HG02610 (cell line): ENCODE measurements around the gene SELENOV.

ENCODE experiments used
- ATAC-seq: cut with Tn5 transposase; IDR thresholded peaks from one replicate; pipeline ENCODE4 v1.9.1; 2021; ENCODE audit warnings: mild to moderate bottlenecking, moderate library complexity; ENCODE audit not compliant: unreplicated experiment

SELENOV gene

DNA sequence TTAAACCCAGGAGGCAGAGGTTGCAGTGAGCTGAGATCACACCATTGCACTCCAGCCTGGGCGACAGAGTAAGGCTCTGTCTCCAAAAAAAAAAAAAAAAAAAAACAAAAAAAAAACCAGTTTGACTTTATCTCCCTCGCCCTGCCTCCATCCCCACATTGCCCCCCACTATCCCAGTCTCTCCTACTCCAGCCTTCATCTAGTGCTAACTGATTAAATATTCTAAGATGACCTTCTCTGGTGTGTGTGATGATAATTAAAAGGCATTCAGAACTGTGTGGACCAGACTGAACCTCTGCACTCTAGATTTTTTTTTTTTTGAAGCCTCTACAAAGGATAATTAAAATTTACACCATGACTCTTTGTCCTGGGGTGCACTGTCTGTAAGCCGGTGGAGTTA is 22.2 kb upstream of the SELENOV start:
- no peak for ATAC-seq

- no peak for ATAC-seq
These were observed 20.3 kb upstream of the SELENOV start for GRCh38 chr19:39494661-39495060.

GRCh38 chr19:39496063-39496462 is 18.9 kb upstream of the SELENOV start:
- ATAC-seq, result no peak

DNA sequence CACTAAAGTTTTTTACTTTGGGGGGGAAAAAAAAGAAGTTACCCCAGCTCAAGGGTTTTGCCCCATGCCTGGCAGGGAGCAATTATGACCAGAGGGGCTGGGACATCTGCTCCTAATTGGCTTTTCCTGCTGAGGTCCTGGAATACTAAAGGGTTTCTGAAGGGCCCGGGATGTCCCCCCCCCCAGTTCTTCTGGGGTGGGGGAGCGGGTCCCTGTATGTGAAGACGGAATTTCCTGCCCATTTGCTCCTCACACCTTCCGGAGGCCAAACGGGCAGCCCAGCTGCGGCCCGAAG is 17.3 kb upstream of the SELENOV start:
- ATAC-seq, result no peak

- no peak for ATAC-seq
These were observed 16.7 kb upstream of the SELENOV start for GRCh38 chr19:39497996-39498797.

- ATAC-seq, result no peak
These were observed 15.9 kb upstream of the SELENOV start, which contains the start of gene DLL3 for GRCh38 chr19:39498798-39499642. Gene DLL3 (plus strand): TSS chr19:39498947. CDS start chr19:39498975, 28 bp downstream.

- no peak for ATAC-seq
These were observed 15.0 kb upstream of the SELENOV start for GRCh38 chr19:39499932-39500331.

DNA sequence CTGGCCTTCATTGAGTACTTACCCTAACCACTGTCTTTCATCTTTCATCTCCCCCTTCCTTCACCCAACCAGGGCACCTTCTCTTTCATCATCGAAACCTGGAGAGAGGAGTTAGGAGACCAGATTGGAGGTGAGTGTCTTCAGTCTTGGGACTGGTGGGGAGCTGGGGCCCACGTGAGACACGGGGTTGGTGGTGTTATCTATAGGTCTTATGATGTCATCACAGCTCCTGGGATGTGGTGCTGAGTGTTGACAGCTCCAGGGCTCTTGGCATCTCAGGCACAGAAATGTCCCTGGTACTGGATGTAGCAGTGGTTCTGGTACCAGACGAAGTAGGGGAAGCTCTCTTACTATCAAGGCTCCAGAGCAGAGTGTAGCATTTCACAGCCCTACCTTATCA is 14.4 kb upstream of the SELENOV start:
- no peak for ATAC-seq

DNA sequence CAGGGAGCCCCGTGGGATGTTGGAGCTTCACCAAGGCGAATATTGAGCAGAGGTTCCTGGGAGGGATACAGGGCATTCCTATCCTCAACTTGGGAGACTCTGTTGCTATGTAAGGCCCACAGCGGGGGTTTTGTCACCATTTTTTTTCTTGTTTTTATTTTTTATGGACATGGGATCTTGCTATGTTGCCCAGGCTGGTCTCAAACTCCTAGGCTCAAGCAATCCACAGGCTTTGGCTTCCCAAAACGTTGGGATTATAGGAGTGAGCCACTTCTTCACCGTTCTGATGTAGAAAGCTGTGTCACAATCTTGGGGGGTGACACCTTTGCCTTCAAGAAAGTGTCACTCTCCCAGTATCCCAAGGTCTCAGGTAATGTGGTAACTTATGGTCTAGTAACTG is 13.6 kb upstream of the SELENOV start:
- no peak for ATAC-seq

DNA sequence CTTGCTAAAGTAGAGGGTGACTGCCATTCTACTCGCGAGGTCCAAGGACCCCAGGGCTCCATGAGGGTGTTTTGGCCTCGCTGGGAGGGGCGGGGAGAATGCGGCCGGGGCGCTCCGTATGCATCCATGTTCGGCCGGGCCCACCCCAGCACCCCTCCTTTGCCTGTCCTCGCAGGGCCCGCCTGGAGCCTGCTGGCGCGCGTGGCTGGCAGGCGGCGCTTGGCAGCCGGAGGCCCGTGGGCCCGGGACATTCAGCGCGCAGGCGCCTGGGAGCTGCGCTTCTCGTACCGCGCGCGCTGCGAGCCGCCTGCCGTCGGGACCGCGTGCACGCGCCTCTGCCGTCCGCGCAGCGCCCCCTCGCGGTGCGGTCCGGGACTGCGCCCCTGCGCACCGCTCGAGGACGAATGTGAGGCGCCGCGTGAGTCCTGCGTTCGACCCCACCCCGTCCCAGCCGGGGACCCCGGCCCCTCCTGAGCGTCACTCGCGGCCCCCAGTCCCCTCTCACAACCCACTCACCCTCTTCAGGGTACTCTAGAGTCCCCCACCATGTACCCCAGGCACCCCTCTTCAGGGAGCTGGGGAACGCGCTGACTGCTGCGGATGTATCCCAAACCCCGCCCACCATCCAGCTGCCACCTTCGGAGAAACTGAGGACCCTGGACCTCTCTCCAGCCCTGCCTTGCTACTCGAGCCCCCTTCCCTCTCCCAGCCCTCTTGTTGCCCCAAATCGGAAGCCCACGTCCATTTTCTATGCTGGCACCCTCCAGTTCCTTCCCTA is 12.1 kb upstream of the SELENOV start:
- ATAC-seq, result peak; percentile 40

DNA sequence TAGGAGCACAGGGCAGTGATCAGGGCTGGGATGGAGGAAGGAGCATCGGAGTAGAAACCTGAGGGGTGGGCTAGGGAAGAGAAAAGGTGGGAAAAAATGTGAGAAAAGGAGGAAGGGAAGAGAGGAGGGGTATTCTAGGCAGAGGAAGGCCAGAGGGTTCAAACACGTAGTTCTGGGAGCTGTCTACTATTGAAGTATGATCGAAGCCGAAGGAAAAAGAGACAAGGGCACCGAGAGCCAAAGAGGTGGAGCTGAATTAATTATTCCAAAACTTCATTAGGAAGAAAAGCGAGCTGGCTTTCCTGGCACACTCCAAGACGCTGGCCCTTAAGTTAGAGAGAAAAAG is 8.4 kb upstream of the SELENOV start:
- ATAC-seq, result no peak

GRCh38 chr19:39506944-39507714 is 7.8 kb upstream of the SELENOV start:
- ATAC-seq, result no peak

DNA sequence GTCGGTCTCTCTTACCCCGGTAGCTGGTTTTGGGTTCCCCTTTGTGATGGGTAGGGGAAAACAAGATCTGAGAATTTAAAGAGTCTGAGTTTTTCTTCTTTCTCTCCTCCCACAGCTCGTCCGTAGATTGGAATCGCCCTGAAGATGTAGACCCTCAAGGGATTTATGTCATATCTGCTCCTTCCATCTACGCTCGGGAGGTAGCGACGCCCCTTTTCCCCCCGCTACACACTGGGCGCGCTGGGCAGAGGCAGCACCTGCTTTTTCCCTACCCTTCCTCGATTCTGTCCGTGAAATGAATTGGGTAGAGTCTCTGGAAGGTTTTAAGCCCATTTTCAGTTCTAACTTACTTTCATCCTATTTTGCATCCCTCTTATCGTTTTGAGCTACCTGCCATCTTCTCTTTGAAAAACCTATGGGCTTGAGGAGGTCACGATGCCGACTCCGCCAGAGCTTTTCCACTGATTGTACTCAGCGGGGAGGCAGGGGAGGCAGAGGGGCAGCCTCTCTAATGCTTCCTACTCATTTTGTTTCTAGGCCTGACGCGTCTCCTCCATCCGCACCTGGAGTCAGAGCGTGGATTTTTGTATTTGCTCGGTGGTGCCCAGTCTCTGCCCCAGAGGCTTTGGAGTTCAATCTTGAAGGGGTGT is 7.1 kb upstream of the SELENOV start:
- ATAC-seq, result no peak

DNA sequence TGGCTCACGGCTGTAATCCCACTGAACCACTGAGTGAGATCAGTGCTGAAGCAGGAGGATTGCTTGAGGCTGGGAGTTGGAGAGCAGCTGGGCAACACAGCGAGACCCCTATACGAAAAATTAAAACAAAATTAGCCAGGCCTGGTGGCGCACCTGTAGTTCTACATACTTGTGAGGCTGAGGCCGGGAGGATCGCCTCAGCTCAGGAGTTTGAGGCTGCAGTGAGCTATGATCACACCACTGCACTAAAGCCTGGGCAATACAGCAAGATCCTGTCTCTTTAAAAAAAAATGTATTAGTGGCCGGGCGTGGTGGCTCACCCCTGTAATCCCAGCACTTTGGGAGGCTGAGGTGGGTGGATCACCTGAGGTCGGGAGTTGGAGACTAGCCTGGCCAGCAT is 6.3 kb upstream of the SELENOV start:
- ATAC-seq, result no peak

DNA sequence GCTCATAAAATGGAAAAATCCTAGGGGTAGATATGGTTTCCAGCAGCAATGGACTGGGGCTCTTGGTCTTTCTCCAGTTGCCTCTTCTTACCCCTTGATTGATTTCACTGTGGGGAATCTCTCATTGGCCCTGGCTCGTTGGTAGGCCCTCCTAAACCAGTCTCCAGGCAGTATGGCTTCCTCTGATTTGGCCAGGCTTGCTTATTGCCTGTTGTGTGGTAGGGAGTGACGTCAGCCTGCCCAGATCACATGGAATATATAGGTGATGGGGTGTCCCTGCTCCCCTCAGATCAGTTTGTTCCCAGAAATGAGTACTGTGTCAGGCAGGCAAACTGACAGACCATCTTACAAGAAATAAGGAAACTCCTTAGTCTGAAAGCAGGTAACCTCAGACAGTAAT is 5.7 kb upstream of the SELENOV start:
- no peak for ATAC-seq

DNA sequence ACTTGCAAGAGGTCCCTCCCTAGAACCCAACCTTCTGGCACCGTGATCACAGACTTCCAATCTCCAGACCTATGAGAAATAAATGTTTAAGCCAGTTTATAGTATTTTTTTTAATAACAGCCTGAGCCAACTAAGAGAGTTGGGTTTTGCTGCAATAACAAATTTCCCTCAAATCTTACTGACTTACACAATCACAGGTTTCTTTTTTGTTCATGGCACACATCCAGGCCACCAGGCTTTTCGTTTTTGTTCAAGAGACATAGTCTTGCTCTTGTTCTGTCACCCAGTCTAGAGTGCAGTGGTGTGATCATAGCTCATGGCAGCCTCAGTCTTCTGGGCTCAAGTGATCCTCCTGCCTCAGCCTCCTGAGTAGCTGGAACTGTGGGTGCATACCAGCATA is 2.0 kb upstream of the SELENOV start:
- ATAC-seq, result no peak

- no peak for ATAC-seq
These were observed 732 bp downstream of the SELENOV start for GRCh38 chr19:39515551-39516191.

- ATAC-seq, result no peak
These were observed 1.3 kb downstream of the SELENOV start for GRCh38 chr19:39516270-39516669.

DNA sequence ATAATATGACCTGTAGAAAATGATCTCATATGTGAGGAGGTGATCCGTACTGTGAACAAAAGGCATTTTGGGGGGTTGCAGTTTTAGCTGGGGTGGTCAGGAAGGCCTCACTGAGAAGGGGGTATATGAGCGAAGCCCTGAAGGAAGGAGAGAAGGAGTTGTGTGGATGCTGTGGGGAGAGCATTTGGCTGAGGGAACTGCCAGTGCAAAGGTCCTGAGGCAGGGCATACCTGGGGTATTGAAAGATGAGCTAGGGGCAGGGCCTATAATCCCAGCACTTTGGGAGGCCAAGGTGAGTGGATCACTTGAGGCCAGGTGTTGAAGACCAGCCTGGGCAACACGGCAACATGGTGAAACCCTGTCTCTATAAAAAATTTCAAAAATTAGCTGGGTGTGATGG is 2.5 kb downstream of the SELENOV start:
- no peak for ATAC-seq

- no peak for ATAC-seq
These were observed 3.5 kb downstream of the SELENOV start for GRCh38 chr19:39518458-39518857.
